ENCODE data around the gene BUD23.
"Not testable (repeated sequence)": the region's sequence is repeated elsewhere in the genome, so short reads cannot be mapped to it uniquely, and the experiment has no call there.

BUD23 gene

DNA sequence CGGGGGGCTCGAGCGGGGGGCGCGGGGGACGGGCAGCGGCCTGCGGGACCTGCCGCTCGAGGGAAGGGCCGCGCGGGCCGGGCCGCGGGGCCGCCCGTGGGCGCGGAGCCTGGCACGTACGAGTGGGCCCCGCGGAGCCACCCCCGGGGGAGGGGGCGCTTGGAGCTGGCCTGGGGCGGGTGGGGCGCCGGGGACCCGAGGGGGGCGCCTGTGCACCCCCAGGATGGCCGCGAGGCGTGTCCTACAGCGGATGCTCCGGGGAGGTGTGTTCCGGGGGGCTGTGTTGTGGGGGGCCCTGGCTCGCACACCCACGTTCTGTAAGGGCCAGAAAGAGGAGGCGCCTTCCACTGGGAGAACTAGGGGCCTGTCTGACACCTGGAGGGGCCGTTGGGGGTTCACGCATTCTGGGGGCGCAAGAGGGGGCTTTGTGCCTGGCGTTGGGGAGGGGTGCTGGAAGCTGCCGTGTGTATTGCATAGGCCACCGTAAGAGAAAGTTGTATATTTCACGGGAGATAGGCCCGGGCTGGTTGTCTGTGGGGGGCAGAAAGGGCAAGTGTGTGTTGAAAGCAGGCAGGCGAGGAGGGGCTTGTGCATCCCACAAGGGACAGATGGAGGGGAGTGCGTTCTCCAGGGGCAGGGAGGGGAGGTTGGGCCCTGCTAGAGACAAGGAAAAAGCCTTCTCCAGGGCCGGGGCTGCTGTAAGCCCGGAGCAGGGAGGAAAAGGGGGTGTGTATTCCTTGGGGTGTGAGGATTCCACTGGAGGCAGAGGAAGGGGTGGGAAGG, 15.1 kb upstream of the BUD23 start:
- Histone ChIP-seq H3K9me3 (ENCODE audit: control insufficient read depth, low read length) (no peaks in the 10 kb centered on the region), H3K4me1 (ENCODE audit: control insufficient read depth, insufficient read depth, low read length) (peaks cover 11% of the 10 kb centered on the region), H3K27ac (ENCODE audit: insufficient read depth, low read depth, low read length, poor library complexity, severe bottlenecking) (no peak overlapping the region), H3K27me3 (ENCODE audit: control insufficient read depth, insufficient read depth, low read length, poor library complexity, severe bottlenecking) (no peaks in the 10 kb centered on the region), H3K4me3 (ENCODE audit: insufficient read depth, low read depth, low read length) (peak overlapping the region; percentile 47), H3K36me3 (ENCODE audit: control insufficient read depth, insufficient read depth, low read length) (no peaks in the 10 kb centered on the region)
- 8 to 9% methylated on average over 52 of the region's 52 CpGs for WGBS, 2 experiments

DNA sequence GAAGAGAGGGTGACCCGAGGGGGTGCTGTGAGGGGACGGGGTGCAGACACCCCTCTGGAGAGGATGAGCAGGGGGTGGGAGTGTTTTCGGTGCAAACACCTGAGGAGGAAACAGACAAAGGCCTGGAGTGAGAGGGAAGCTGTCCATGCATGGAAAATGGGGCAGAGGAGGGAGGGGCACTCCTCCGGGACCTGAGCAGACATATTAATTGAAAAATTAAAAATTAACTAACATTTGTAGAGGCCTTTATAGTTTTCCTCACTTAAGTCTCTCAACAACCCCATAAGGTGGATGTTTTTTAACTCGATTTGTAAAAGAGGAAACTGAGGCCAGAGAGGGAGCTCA, 14.5 kb upstream of the BUD23 start:
- H3K36me3 ChIP-seq (ENCODE audit: control insufficient read depth, insufficient read depth, low read length): no peaks in the 10 kb centered on the region
- no peaks in the 10 kb centered on the region for H3K27me3 ChIP-seq (ENCODE audit: control insufficient read depth, insufficient read depth, low read length, poor library complexity, severe bottlenecking)
- 63 to 66% methylated on average over 4 to 5 of the region's 5 CpGs for WGBS, 2 experiments
- no peak overlapping the region for H3K27ac ChIP-seq (ENCODE audit: insufficient read depth, low read depth, low read length, poor library complexity, severe bottlenecking)
- H3K9me3 ChIP-seq (ENCODE audit: control insufficient read depth, low read length): no peaks in the 10 kb centered on the region
- peaks cover 11% of the 10 kb centered on the region for H3K4me1 ChIP-seq (ENCODE audit: control insufficient read depth, insufficient read depth, low read length)
- H3K4me3 ChIP-seq (ENCODE audit: insufficient read depth, low read depth, low read length): peak overlapping the region; percentile 47

DNA sequence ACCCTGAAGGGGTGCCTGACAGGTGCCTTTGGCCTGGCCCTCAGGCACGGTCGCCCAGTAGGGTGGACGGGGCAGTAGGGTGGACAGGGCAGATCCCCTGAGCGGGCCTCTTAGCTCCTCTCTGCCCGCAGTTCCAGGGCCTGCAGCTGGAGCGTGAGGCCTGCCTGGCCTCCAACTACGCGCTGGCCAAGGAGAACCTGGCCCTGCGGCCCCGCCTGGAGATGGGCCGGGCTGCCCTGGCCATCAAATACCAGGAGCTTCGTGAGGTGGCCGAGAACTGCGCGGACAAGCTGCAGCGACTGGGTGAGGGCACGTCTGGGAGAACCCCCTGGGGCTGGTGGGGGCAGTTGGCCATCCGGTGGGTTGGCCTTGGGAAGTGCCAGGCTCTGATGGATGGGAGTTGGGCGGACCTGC, 14.1 kb upstream of the BUD23 start:
- no peaks in the 10 kb centered on the region for H3K9me3 ChIP-seq (ENCODE audit: control insufficient read depth, low read length)
- peaks cover 11% of the 10 kb centered on the region for H3K4me1 ChIP-seq (ENCODE audit: control insufficient read depth, insufficient read depth, low read length)
- no peak overlapping the region for H3K27ac ChIP-seq (ENCODE audit: insufficient read depth, low read depth, low read length, poor library complexity, severe bottlenecking)
- H3K36me3 ChIP-seq (ENCODE audit: control insufficient read depth, insufficient read depth, low read length): no peaks in the 10 kb centered on the region
- H3K4me3 ChIP-seq (ENCODE audit: insufficient read depth, low read depth, low read length): peak overlapping the region; percentile 47
- 78% methylated on average over 19 of the region's 19 CpGs for WGBS, 2 experiments
- no peaks in the 10 kb centered on the region for H3K27me3 ChIP-seq (ENCODE audit: control insufficient read depth, insufficient read depth, low read length, poor library complexity, severe bottlenecking)

DNA sequence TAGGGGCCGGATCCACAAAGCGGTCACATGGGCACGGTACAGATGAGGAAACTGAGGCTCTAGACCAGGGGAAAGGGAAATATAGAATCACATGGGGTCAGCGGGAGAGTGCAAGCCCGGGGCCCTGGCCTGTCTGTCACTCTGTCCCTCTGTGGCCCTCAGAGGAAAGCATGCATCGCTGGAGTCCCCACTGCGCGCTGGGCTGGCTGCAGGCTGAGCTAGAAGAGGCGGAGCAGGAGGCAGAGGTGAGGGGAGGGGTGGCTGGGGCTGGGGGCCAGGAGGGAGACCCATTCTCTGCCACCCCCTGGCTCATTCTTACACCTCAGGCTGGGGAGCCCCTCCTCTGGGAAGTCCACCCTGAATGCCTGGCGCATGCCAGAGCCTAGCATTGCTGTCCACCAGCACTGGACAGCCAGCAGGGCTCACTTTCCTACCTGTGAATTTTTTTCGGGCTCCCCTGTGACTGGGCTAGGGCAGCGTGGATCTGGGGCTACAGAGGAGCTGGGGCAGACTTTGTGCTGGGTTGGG, 13.5 kb upstream of the BUD23 start:
- H3K27me3 ChIP-seq (ENCODE audit: control insufficient read depth, insufficient read depth, low read length, poor library complexity, severe bottlenecking): no peaks in the 10 kb centered on the region
- H3K9me3 ChIP-seq (ENCODE audit: control insufficient read depth, low read length): no peaks in the 10 kb centered on the region
- no peak overlapping the region for H3K4me3 ChIP-seq (ENCODE audit: insufficient read depth, low read depth, low read length)
- WGBS, 2 experiments: 78 to 80% methylated on average over 12 of the region's 12 CpGs
- H3K27ac ChIP-seq (ENCODE audit: insufficient read depth, low read depth, low read length, poor library complexity, severe bottlenecking): no peak overlapping the region
- H3K36me3 ChIP-seq (ENCODE audit: control insufficient read depth, insufficient read depth, low read length): no peaks in the 10 kb centered on the region
- H3K4me1 ChIP-seq (ENCODE audit: control insufficient read depth, insufficient read depth, low read length): peaks cover 11% of the 10 kb centered on the region

DNA sequence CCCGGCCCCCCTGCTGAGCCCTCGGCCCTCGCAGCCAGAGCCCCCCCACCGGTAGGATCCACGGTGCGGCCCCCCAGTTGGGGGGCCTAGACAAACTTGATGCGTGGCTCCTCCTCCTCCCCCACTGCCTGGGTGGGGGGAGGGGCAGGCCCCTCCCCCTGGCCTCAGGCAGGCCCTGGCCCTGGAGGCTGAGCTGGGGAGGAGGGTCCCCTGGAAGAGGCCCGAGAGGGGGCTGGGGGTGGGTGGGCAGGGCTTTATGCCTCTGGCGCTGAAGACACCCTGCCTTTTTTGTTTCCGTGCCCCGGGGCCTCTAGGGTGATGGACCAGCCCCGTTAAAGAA, 12.1 kb upstream of the BUD23 start:
- H3K4me3 ChIP-seq (ENCODE audit: insufficient read depth, low read depth, low read length): no peak overlapping the region
- H3K27ac ChIP-seq (ENCODE audit: insufficient read depth, low read depth, low read length, poor library complexity, severe bottlenecking): no peak overlapping the region
- H3K36me3 ChIP-seq (ENCODE audit: control insufficient read depth, insufficient read depth, low read length): no peaks in the 10 kb centered on the region
- 39 to 54% methylated on average over 6 to 12 of the region's 12 CpGs for WGBS, 2 experiments
- H3K9me3 ChIP-seq (ENCODE audit: control insufficient read depth, low read length): no peaks in the 10 kb centered on the region
- H3K27me3 ChIP-seq (ENCODE audit: control insufficient read depth, insufficient read depth, low read length, poor library complexity, severe bottlenecking): no peaks in the 10 kb centered on the region
- peaks cover 11% of the 10 kb centered on the region for H3K4me1 ChIP-seq (ENCODE audit: control insufficient read depth, insufficient read depth, low read length)

DNA sequence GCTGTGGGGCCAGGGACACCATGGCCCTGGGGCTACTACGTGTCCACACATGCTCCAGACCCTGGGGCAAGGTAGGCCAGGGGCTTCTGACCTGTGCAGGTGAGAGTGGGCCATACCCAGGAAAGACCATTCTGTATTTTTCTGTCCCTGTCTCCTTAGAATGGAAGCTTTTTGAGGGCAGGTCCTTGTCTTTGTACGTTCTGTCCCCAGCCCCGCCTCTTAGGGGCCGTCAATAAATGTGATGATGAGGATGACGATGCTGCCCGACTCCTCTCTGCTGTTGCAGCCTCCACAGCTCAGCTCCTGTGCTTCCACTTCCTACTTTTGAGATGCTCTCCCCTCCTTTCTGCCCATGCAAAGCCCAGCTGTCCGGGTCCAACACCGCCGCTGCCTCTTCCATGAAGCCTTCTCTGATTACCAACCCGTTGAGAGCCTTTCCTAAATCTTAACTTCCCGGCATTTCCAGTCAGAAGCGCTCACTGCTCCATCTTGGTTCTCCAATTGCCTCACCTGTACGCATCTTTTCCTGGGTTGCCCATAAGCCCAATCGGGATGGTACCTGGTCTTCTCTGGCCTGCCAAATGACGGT, 11.4 kb upstream of the BUD23 start:
- Histone ChIP-seq H3K4me3 (ENCODE audit: insufficient read depth, low read depth, low read length) (no peak overlapping the region), H3K27ac (ENCODE audit: insufficient read depth, low read depth, low read length, poor library complexity, severe bottlenecking) (no peak overlapping the region), H3K9me3 (ENCODE audit: control insufficient read depth, low read length) (no peaks in the 10 kb centered on the region), H3K4me1 (ENCODE audit: control insufficient read depth, insufficient read depth, low read length) (peaks cover 11% of the 10 kb centered on the region), H3K36me3 (ENCODE audit: control insufficient read depth, insufficient read depth, low read length) (no peaks in the 10 kb centered on the region), H3K27me3 (ENCODE audit: control insufficient read depth, insufficient read depth, low read length, poor library complexity, severe bottlenecking) (no peaks in the 10 kb centered on the region)
- 95% methylated on average over 15 of the region's 15 CpGs for WGBS, 2 experiments

DNA sequence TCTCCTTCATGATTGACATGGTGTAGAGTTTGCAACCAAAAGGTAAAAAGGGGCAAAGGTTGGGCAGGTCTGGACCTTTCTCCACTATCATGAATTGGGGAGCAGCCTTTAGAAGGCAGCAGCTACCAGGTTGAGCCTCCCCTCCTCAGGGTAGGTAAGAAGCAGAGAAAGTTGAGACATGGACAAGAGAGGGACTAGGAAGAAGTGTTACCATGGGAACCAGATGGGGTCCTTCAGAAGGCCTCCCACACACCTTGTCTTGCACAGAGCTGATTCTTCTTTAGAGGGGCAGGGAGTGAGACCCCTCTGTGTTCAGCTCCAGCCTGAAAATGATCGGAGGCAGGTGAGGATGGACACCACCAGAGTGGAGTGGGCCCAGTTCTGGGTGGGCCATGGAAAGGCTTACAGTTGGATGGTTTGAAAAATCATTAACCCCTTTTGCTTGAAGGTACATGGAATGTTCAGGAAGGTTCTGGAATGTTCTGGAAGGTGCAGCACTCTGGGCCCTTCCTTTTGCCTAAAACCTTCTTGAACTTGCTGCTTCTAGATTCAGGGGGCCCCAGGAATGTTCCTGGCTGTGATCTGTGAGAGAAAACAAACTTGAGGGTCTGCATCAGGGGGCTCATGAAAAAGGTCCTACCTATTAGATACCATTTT, 8.8 kb upstream of the BUD23 start:
- no peak overlapping the region for H3K4me3 ChIP-seq (ENCODE audit: insufficient read depth, low read depth, low read length)
- peaks cover 3% of the 10 kb centered on the region for H3K4me1 ChIP-seq (ENCODE audit: control insufficient read depth, insufficient read depth, low read length)
- WGBS, 2 experiments: 93 to 100% methylated on average over 1 of the region's 1 CpG
- no peak overlapping the region for H3K27ac ChIP-seq (ENCODE audit: insufficient read depth, low read depth, low read length, poor library complexity, severe bottlenecking)
- no peaks in the 10 kb centered on the region for H3K9me3 ChIP-seq (ENCODE audit: control insufficient read depth, low read length)
- H3K27me3 ChIP-seq (ENCODE audit: control insufficient read depth, insufficient read depth, low read length, poor library complexity, severe bottlenecking): no peaks in the 10 kb centered on the region
- H3K36me3 ChIP-seq (ENCODE audit: control insufficient read depth, insufficient read depth, low read length): peaks cover 1% of the 10 kb centered on the region

DNA sequence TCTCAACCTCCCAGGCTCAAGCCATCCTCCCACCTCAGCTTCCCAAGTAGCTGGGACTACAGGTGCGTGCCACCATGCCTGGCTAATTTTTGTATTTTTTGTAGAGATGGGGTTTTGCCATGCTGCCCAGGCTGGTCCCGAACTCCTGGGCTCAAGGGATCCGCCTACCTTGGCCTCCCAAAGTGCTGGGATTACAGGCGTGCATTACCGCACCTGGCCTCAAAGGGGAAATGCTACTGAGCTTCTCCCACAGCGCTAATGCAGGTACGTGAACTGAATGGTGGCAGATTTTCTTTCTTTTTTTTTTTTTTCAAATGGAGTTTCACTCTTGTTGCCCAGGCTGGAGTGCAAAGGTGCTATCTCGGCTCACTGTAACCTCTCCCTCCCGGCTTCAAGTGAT, 7.3 kb upstream of the BUD23 start:
- H3K36me3 ChIP-seq (ENCODE audit: control insufficient read depth, insufficient read depth, low read length); H3K27me3 ChIP-seq (ENCODE audit: control insufficient read depth, insufficient read depth, low read length, poor library complexity, severe bottlenecking); H3K27ac ChIP-seq (ENCODE audit: insufficient read depth, low read depth, low read length, poor library complexity, severe bottlenecking); H3K9me3 ChIP-seq (ENCODE audit: control insufficient read depth, low read length); H3K4me3 ChIP-seq (ENCODE audit: insufficient read depth, low read depth, low read length); H3K4me1 ChIP-seq (ENCODE audit: control insufficient read depth, insufficient read depth, low read length): not testable (repeated sequence)
- 82 to 83% methylated on average over 9 of the region's 9 CpGs for WGBS, 2 experiments

DNA sequence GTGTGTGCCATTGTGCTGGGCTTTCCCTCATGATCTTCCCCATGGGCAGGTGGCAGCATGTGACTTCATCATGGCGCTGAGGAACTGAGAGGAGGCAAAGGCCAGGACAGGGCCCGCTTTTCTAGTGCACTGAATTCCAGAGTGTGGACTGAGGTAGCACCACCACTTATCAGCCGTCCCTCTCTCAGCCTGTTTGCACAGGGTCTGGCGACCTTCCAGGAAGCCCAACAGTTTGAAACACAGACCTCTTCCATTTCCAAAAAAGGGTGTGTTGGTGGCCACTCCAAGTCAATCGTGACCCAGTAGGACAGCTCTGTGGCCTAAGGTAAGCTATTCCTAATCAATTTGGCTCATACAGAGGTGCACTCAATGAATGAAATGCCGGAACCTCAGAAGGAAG, 4.5 kb upstream of the BUD23 start:
- Histone ChIP-seq H3K9me3 (ENCODE audit: control insufficient read depth, low read length) (no peaks in the 10 kb centered on the region), H3K27ac (ENCODE audit: insufficient read depth, low read depth, low read length, poor library complexity, severe bottlenecking) (no peak overlapping the region), H3K36me3 (ENCODE audit: control insufficient read depth, insufficient read depth, low read length) (peaks cover 6% of the 10 kb centered on the region), H3K4me3 (ENCODE audit: insufficient read depth, low read depth, low read length) (no peak overlapping the region), H3K4me1 (ENCODE audit: control insufficient read depth, insufficient read depth, low read length) (peaks cover 10% of the 10 kb centered on the region), H3K27me3 (ENCODE audit: control insufficient read depth, insufficient read depth, low read length, poor library complexity, severe bottlenecking) (no peaks in the 10 kb centered on the region)
- WGBS, 2 experiments: 94 to 95% methylated on average over 6 of the region's 6 CpGs

DNA sequence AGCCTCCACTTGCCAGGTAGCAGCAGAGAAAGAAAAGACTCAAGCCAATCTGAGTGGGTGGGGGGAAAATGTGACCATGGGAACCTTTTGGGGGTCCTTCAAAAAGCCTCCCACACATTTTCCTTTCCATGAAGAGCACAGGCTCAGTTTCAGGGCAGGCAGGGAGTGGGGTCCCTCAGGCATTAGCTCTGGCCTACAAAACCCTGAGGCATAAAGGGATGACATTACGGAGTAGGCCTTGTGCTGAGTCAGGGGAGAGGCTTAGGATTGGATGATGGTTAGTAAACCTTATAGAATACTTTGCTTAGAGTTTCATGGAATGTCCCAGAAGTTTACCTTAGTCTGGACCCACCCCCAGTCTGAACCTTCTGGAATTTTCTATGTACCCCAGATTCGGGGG, 3.7 kb upstream of the BUD23 start:
- no peaks in the 10 kb centered on the region for H3K27me3 ChIP-seq (ENCODE audit: control insufficient read depth, insufficient read depth, low read length, poor library complexity, severe bottlenecking)
- H3K9me3 ChIP-seq (ENCODE audit: control insufficient read depth, low read length): no peaks in the 10 kb centered on the region
- peaks cover 10% of the 10 kb centered on the region for H3K4me1 ChIP-seq (ENCODE audit: control insufficient read depth, insufficient read depth, low read length)
- no peak overlapping the region for H3K4me3 ChIP-seq (ENCODE audit: insufficient read depth, low read depth, low read length)
- 92 to 96% methylated on average over 2 of the region's 2 CpGs for WGBS, 2 experiments
- peaks cover 6% of the 10 kb centered on the region for H3K36me3 ChIP-seq (ENCODE audit: control insufficient read depth, insufficient read depth, low read length)
- no peak overlapping the region for H3K27ac ChIP-seq (ENCODE audit: insufficient read depth, low read depth, low read length, poor library complexity, severe bottlenecking)
